MM.1S (cell line): ENCODE data around the gene ZHX3.

ENCODE experiments used
- DNase-seq: peaks from one replicate; pipeline ENCODE4 v3.0.0-alpha.2; 2015
- H2AFZ ChIP-seq: fragments of 300-600 bp; sonication (generic); 2 replicates; pipeline ENCODE4 v1.6.0; 2016; ENCODE audit warnings: antibody characterized with exemption, low read length
- H3F3A ChIP-seq: fragments of 300-600 bp; sonication (generic); 2 replicates; pipeline ENCODE4 v1.6.1; 2016; ENCODE audit warnings: mild to moderate bottlenecking, antibody characterized with exemption, low read length, moderate library complexity, mixed read lengths; ENCODE audit not compliant: insufficient read depth
- H3K27ac ChIP-seq: fragments of 300-600 bp; sonication (generic); 2 replicates; pipeline ENCODE4 v1.5.1; 2016; ENCODE audit warnings: mild to moderate bottlenecking, low read length
- H3K27me3 ChIP-seq: fragments of 300-600 bp; sonication (generic); replicated peaks from 2 replicates; pipeline ENCODE4 v1.6.0; 2016; ENCODE audit warnings: low read length; ENCODE audit not compliant: insufficient read depth
- H3K36me3 ChIP-seq: fragments of 300-600 bp; sonication (generic); replicated peaks from 2 replicates; pipeline ENCODE4 v1.6.1; 2016; ENCODE audit warnings: mild to moderate bottlenecking, low read length, mixed read lengths; ENCODE audit not compliant: insufficient read depth
- H3K4me1 ChIP-seq: fragments of 300-600 bp; sonication (generic); 2 replicates; pipeline ENCODE4 v1.6.1; 2016; ENCODE audit warnings: low read length, mixed read lengths
- H3K4me2 ChIP-seq: fragments of 300-600 bp; sonication (generic); 2 replicates; pipeline ENCODE4 v1.6.0; 2016; ENCODE audit warnings: low read depth, low read length
- H3K4me3 ChIP-seq: fragments of 300-600 bp; sonication (generic); 2 replicates; pipeline ENCODE4 v1.5.1; 2016; ENCODE audit warnings: low read length, mixed read lengths
- H3K79me2 ChIP-seq: fragments of 300-600 bp; sonication (generic); 2 replicates; pipeline ENCODE4 v1.6.1; 2016; ENCODE audit warnings: mixed run types, low read length, mixed read lengths
- H3K9ac ChIP-seq: fragments of 300-600 bp; sonication (generic); 2 replicates; pipeline ENCODE4 v1.6.1; 2016; ENCODE audit warnings: low read length, mixed read lengths
- H3K9me2 ChIP-seq: fragments of 300-600 bp; sonication (generic); replicated peaks from 2 replicates; pipeline ENCODE4 v1.6.1; 2016; ENCODE audit warnings: mild to moderate bottlenecking, low read length, mixed read lengths; ENCODE audit not compliant: insufficient read depth
- H3K9me3 ChIP-seq: fragments of 300-600 bp; sonication (generic); replicated peaks from 2 replicates; pipeline ENCODE4 v1.6.1; 2016; ENCODE audit warnings: mild to moderate bottlenecking, low read length, mixed read lengths; ENCODE audit not compliant: insufficient read depth
- H4K20me1 ChIP-seq: fragments of 300-600 bp; sonication (generic); 2 replicates; pipeline ENCODE4 v1.6.1; 2016; ENCODE audit warnings: mild to moderate bottlenecking, low read length, moderate library complexity, mixed read lengths; ENCODE audit not compliant: insufficient read depth
- CTCF ChIP-seq: fragments of 300-600 bp; sonication (generic); IDR thresholded peaks from 2 replicates; pipeline ENCODE4 v1.5.1; 2016; ENCODE audit warnings: antibody characterized with exemption, low read length, mixed read lengths
- EZH2 ChIP-seq: fragments of 300-600 bp; sonication (generic); optimal IDR thresholded peaks from 2 replicates; pipeline ENCODE3; 2017; ENCODE audit warnings: low read depth, mild to moderate bottlenecking, antibody characterized with exemption, low read length, mixed read lengths
- EZH2phosphoT487 ChIP-seq: fragments of 300-600 bp; sonication (generic); IDR thresholded peaks from 2 replicates; pipeline ENCODE4 v1.6.1; 2018; ENCODE audit warnings: antibody characterized with exemption, low read length

Gene ZHX3

GRCh38 chr20:41173791-41174341 is 143.7 kb downstream of the ZHX3 start:
- Histone ChIP-seq H3K9ac (no peak overlapping the region), H3K4me2 (no peak overlapping the region), H2AFZ (no peak overlapping the region), H3K36me3 (peaks cover 8% of the 10 kb centered on the region; the same call in 1 of the 2 replicates), H3K9me2 (no peaks in the 10 kb centered on the region), H3F3A (0 out of 2 replicates have a peak, but pooled peaks cover 3% of the 10 kb centered on the region), H3K4me1 (no peaks in the 10 kb centered on the region), H3K27ac (no peak overlapping the region), H4K20me1 (no peaks in the 10 kb centered on the region), H3K9me3 (no peaks in the 10 kb centered on the region), H3K4me3 (no peak overlapping the region), H3K27me3 (no peaks in the 10 kb centered on the region), H3K79me2 (no peaks in the 10 kb centered on the region)
- TF ChIP-seq EZH2 (no peak), CTCF (no peak), EZH2phosphoT487 (no peak)
- no peak for DNase-seq

- no peak overlapping the region for H3K27ac ChIP-seq
- peaks cover 11% of the 10 kb centered on the region; the same call in 1 of the 2 replicates for H3K36me3 ChIP-seq
- no peak overlapping the region for H2AFZ ChIP-seq
- H3K79me2 ChIP-seq, result no peaks in the 10 kb centered on the region
- H3K4me1 ChIP-seq, result peaks cover 2% of the 10 kb centered on the region; the same call in 1 of the 2 replicates
- no peak overlapping the region for H3K9ac ChIP-seq
- no peaks in the 10 kb centered on the region for H3K27me3 ChIP-seq
- no peak overlapping the region for H3K4me2 ChIP-seq
- no peaks in the 10 kb centered on the region for H3K9me3 ChIP-seq
- TF ChIP-seq EZH2 (no peak), CTCF (peak; percentile 94)
- H3K4me3 ChIP-seq, result no peak overlapping the region
- H3K9me2 ChIP-seq, result no peaks in the 10 kb centered on the region
- H3F3A ChIP-seq, result 0 out of 2 replicates have a peak, but pooled peaks cover 3% of the 10 kb centered on the region
- H4K20me1 ChIP-seq, result peaks cover 3% of the 10 kb centered on the region; the same call in 1 of the 2 replicates
- DNase-seq, result peak; percentile 45
Measured at GRCh38 chr20:41173161-41173721, 144.3 kb downstream of the ZHX3 start.

- H3K27me3 ChIP-seq, result no peaks in the 10 kb centered on the region
- H3K4me1 ChIP-seq, result peaks cover 9% of the 10 kb centered on the region
- H2AFZ ChIP-seq, result no peak overlapping the region
- H4K20me1 ChIP-seq, result peaks cover 7% of the 10 kb centered on the region; the same call in 1 of the 2 replicates
- no peak overlapping the region for H3K27ac ChIP-seq
- H3K4me3 ChIP-seq, result no peak overlapping the region
- no peak for DNase-seq
- peaks cover 5% of the 10 kb centered on the region; the same call in 1 of the 2 replicates for H3F3A ChIP-seq
- H3K9me2 ChIP-seq, result no peaks in the 10 kb centered on the region
- H3K36me3 ChIP-seq, result peaks cover 11% of the 10 kb centered on the region; the same call in 1 of the 2 replicates
- no peaks in the 10 kb centered on the region for H3K9me3 ChIP-seq
- TF ChIP-seq EZH2 (no peak), EZH2phosphoT487 (no peak), CTCF (no peak)
- H3K9ac ChIP-seq, result no peak overlapping the region
- no peak overlapping the region for H3K4me2 ChIP-seq
- no peaks in the 10 kb centered on the region for H3K79me2 ChIP-seq
Measured at GRCh38 chr20:41172296-41173140, 145.0 kb downstream of the ZHX3 start.
